Activated naive CD8-positive, alpha-beta T cell treated with anti-CD3 and anti-CD28 coated beads, Interleukin-2, amount 10 ng/mL, durations not matched to agents 7 days and 5 days (primary cell): ENCODE results near the gene CDK14. TPM values are rescaled to one million over a fixed set of nuclear protein-coding genes. Genes with fewer than 3 reads are reported as not detected.
"Not testable (repeated sequence)": the region's sequence is repeated elsewhere in the genome, so short reads cannot be mapped to it uniquely, and the experiment has no call there.

ENCODE experiments used
- ATAC-seq: fragments of 150-1000 bp; cut with Tn5 transposase; one replicate; pipeline ENCODE4 v1.10.0; 2021; ENCODE audit warnings: low read depth, moderate library complexity
- POLR2A ChIA-PET: fragments of 350-600 bp; sonication (Branson Sonifier 250); formaldehyde crosslinking; loops from one replicate; lab custom pipeline; 2021; ENCODE audit warnings: antibody characterized with exemption; lab: Charles Lee
- DNase-seq: peaks from one replicate; pipeline ENCODE4 v3.0.0; 2021
- H3K27ac Mint-ChIP-seq: one replicate; pipeline ENCODE4 v1.8.0; 2022; ENCODE audit warnings: mild to moderate bottlenecking, mixed read lengths
- H3K27me3 Mint-ChIP-seq: one replicate; pipeline ENCODE4 v1.8.0; 2022; ENCODE audit warnings: mild to moderate bottlenecking, moderate library complexity, mixed read lengths
- H3K36me3 Mint-ChIP-seq: one replicate; pipeline ENCODE4 v1.8.0; 2021; ENCODE audit warnings: mild to moderate bottlenecking, mixed read lengths
- H3K4me1 Mint-ChIP-seq: one replicate; pipeline ENCODE4 v1.8.0; 2021; ENCODE audit warnings: mixed read lengths
- H3K4me3 Mint-ChIP-seq: one replicate; pipeline ENCODE4 v1.8.0; 2022; ENCODE audit warnings: mild to moderate bottlenecking, moderate library complexity, mixed read lengths
- H3K9me3 Mint-ChIP-seq: one replicate; pipeline ENCODE4 v1.8.0; 2021; ENCODE audit warnings: mixed read lengths
- total RNA-seq, 2 experiments: library from RNA; stranded (reverse); gene quantifications; one replicate each; pipeline ENCODE4 v1.2.3, GENCODE V29; 2021

Gene CDK14
- total RNA-seq, 2 experiments from 2014 or later = 0.94 to 1.2 TPM

DNA sequence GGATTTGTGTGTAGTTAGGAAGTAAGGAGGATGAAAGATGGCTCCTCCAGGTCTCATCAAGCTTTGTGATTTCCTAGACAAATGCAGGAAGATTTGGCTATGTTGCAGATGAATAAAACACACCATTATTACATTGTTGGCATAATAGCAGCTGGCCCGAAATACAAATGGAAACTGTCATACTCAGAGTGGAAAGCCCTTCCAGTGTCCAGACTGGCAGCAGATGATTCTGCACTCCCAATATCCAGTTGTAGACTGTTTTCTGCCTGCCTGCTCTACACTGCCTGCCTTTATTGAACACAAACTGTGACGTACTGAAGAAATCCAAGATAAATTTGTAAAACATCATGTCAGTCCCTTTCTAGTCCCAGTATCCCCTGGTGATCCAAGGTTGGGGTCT lies 568.4 kb downstream of the CDK14 start:
- ATAC-seq = no peak
- POLR2A ChIA-PET = interaction anchor here (0.6 kb wide), 1 partner anchor 44 kb away, joined by 3 read pairs; no protein-coding TSS in a partner anchor

DNA sequence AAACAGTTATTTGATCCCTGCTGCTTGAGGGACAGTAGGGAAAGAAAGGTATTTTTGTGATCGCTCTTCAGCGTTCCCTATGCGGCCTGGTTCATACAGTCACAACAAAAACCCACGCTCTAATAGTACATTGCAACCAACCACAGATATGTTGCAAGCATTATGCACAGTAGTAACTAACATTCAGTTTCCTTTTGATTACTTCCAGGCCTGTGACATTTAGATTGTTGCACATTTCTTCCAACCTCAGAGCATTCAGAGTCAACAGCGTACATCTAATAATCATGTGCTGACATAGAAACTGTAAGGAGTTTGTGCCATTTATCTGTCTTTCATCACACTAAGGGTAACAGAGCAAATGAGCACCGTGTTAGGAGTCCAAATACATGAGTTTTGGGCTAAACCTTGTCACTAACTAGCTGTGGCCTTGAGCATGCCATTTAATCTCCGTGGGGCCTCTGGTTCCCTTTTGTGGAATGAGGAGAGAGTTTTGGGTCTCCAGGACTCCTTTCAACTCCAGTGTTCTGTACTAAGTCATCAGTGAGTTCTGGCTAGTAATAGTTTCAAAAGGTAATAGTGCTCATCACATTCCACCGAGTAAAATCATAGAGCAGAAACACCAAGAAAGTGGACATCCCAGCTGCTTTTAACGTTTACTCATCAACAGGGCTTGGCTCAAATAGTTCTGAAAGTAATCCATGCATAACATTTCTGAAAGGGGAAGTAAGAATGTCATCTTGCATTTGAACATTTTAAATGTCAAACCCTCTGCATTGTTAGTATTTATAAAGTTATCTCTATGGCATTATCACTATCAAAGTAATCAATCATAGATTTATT lies 569.1 kb downstream of the CDK14 start:
- Mint-ChIP-seq H3K9me3 (no peaks in the 10 kb centered on the region), H3K4me3 (no peak overlapping the region), H3K27ac (no peak overlapping the region)

More for the DNA sequence above, 568.4 kb downstream of the CDK14 start:
- H3K36me3 Mint-ChIP-seq = no peaks in the 10 kb centered on the region
- H3K27me3 Mint-ChIP-seq = no peaks in the 10 kb centered on the region
- H3K4me1 Mint-ChIP-seq = no peaks in the 10 kb centered on the region
- no peaks in the 10 kb centered on the region for H3K9me3 Mint-ChIP-seq
- no peak for DNase-seq
- no peak overlapping the region for H3K27ac Mint-ChIP-seq
- no peak overlapping the region for H3K4me3 Mint-ChIP-seq

DNA sequence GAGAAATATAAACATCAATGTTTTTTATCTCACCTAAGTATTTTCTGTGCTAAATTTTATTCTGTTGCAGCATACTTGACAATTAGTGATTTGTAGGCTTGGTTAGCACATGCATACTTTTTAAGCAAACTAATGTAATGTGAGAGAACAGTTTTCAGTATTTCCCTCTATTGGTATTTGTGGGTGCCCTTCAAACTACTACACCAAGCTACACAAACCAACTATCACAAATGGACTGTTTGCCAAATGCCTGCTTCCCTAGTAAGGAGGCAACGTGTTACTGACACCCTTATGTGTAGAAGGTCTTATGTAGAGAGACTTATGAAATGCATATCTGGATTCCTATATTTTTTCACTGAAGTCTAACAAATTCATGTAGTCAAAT lies 569.7 kb downstream of the CDK14 start:
- no peaks in the 10 kb centered on the region for H3K9me3 Mint-ChIP-seq
- no peaks in the 10 kb centered on the region for H3K27me3 Mint-ChIP-seq
- POLR2A ChIA-PET = no interaction called here
- ATAC-seq (no peak), DNase-seq (no peak)
- no peaks in the 10 kb centered on the region for H3K4me1 Mint-ChIP-seq
- no peak overlapping the region for H3K27ac Mint-ChIP-seq
- H3K36me3 Mint-ChIP-seq = no peaks in the 10 kb centered on the region
- no peak overlapping the region for H3K4me3 Mint-ChIP-seq

More for the DNA sequence above, 569.1 kb downstream of the CDK14 start:
- no peaks in the 10 kb centered on the region for H3K36me3 Mint-ChIP-seq
- no peaks in the 10 kb centered on the region for H3K4me1 Mint-ChIP-seq
- POLR2A ChIA-PET = no interaction called here
- no peak for DNase-seq
- no peaks in the 10 kb centered on the region for H3K27me3 Mint-ChIP-seq
- ATAC-seq = no peak

DNA sequence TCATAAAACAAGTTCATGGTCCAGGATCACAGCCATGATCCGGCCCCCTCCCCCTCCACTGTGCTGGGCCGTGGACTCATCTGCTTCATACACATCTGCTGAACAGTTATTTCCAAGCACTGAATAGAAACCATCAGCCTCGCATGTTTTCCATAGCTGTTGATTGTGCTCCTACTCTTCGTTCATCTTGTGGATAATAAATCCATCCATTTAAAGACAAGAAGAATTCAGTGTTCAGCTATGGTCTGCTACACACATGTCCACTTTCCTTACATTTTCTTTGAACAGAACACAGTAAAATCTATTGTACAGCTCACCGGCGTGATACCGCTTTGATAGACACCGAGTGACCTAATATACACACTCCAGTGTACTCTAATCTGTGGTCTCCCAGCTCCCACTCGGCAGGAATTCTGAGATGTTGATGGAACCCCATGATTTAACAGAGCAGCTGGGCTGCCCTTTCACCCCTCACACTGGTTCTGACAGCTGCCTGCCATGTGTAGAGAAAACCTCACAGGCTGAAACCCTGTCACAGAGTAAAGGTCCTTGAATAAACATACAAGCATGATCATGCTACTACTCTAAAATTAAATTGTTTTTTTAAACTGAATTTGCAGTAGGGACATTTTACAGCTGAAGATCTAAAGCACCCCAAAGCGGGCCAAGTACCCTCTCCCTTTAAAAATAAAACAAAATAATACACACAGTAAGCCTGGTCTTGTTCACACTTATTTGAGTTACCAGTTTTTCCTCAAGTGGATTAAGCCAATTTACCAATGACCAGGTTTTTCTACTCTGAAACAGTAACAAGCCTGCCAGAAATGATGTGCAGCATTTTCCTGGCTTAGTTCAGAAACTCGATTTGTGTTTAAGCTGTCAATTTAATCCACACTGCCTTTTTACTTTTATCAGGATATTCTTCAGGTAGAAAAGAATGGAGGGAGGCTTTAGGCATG lies 573.0 kb downstream of the CDK14 start:
- Mint-ChIP-seq H3K4me3 (no peak overlapping the region), H3K9me3 (no peaks in the 10 kb centered on the region), H3K36me3 (no peaks in the 10 kb centered on the region), H3K27me3 (no peaks in the 10 kb centered on the region), H3K4me1 (no peaks in the 10 kb centered on the region), H3K27ac (no peak overlapping the region)
- DNase-seq (no peak), ATAC-seq (no peak)
- POLR2A ChIA-PET = no interaction called here

DNA sequence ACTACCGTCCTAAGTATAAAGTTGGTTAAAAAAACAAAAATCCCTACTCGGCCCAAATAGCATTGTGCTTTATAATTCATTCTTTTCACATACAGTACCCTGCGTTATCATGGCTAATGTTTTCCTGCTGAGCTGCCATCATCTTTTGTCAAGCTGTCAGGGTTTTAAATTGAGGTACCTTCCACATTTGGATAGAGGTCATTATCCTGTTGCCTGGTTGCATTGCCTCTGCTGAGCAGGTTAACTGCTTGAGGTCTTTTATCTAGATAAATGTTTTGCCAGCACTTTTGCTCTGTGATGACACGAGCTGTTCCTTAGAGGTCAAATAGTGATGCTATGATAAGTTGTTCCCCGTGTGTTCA lies 573.7 kb downstream of the CDK14 start:
- H3K36me3 Mint-ChIP-seq = no peaks in the 10 kb centered on the region
- POLR2A ChIA-PET = no interaction called here
- H3K4me3 Mint-ChIP-seq = no peak overlapping the region
- no peaks in the 10 kb centered on the region for H3K4me1 Mint-ChIP-seq
- no peaks in the 10 kb centered on the region for H3K9me3 Mint-ChIP-seq
- H3K27ac Mint-ChIP-seq = no peak overlapping the region
- DNase-seq (no peak), ATAC-seq (no peak)
- H3K27me3 Mint-ChIP-seq = no peaks in the 10 kb centered on the region

DNA sequence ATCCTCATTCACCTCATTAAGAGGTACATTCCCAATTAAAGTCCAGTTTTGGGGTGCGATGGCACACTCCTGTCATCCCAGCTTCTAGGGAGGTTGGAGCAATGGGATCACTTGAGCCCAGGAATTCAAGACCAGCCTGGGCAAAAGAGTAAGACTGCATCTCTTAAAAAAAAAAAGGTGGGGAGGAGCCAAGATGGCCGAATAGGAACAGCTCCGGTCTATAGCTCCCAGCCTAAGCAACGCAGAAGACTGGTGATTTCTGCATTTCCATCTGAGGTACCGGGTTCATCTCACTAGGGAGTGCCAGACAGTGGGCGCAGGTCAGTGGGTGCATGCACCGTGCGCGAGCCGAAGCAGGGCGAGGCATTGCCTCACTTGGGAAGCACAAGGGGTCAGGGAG lies 577.1 kb downstream of the CDK14 start:
- H3K36me3 Mint-ChIP-seq, H3K4me3 Mint-ChIP-seq, H3K4me1 Mint-ChIP-seq, POLR2A ChIA-PET, ATAC-seq, DNase-seq, H3K27ac Mint-ChIP-seq, H3K9me3 Mint-ChIP-seq, H3K27me3 Mint-ChIP-seq: not testable (repeated sequence)

DNA sequence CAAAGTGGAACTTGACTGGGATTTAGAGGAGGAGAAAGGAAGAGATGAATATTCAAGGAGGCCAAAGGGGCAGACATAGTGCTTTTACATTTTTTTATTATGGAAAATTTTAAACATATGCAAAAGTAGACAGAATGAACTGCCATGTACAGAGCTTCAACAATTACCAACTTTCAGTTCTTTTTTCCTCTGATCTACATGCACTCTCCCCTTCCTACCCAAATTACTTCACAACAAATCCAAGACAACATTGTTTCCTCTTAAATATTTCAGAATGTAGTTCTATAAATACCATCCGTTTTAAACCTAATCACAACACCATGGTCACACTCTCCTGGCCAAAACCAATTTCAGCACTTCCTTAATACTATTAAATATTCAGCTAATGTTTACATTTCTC lies 584.6 kb downstream of the CDK14 start:
- DNase-seq (no peak), ATAC-seq (no peak)
- H3K27ac Mint-ChIP-seq = no peak overlapping the region
- POLR2A ChIA-PET = no interaction called here
- peaks cover 2% of the 10 kb centered on the region for H3K27me3 Mint-ChIP-seq
- H3K4me3 Mint-ChIP-seq = no peak overlapping the region
- no peaks in the 10 kb centered on the region for H3K36me3 Mint-ChIP-seq
- H3K4me1 Mint-ChIP-seq = no peaks in the 10 kb centered on the region
- no peaks in the 10 kb centered on the region for H3K9me3 Mint-ChIP-seq

DNA sequence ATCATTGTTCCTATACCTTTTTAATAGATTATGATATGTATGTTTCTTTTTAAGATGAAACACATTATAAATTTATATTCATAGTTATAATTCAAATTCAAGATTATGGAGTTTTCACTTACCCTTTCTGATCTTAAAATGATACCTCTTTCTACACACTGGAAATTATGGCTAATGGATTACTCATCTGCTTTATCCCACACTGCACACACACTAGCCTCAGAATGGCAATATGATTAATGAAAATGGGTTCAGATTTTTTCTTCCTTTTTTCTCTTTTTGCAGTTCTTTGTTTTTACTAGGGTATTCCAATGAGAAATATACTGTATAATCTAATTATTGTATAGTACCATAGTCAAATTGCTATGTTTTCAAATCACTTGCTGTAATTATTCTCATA lies 585.8 kb downstream of the CDK14 start:
- ATAC-seq (no peak), DNase-seq (no peak)
- Mint-ChIP-seq H3K9me3 (no peaks in the 10 kb centered on the region), H3K4me3 (no peak overlapping the region), H3K4me1 (no peaks in the 10 kb centered on the region), H3K27ac (no peak overlapping the region), H3K36me3 (no peaks in the 10 kb centered on the region), H3K27me3 (peaks cover 2% of the 10 kb centered on the region)
- POLR2A ChIA-PET = no interaction called here

DNA sequence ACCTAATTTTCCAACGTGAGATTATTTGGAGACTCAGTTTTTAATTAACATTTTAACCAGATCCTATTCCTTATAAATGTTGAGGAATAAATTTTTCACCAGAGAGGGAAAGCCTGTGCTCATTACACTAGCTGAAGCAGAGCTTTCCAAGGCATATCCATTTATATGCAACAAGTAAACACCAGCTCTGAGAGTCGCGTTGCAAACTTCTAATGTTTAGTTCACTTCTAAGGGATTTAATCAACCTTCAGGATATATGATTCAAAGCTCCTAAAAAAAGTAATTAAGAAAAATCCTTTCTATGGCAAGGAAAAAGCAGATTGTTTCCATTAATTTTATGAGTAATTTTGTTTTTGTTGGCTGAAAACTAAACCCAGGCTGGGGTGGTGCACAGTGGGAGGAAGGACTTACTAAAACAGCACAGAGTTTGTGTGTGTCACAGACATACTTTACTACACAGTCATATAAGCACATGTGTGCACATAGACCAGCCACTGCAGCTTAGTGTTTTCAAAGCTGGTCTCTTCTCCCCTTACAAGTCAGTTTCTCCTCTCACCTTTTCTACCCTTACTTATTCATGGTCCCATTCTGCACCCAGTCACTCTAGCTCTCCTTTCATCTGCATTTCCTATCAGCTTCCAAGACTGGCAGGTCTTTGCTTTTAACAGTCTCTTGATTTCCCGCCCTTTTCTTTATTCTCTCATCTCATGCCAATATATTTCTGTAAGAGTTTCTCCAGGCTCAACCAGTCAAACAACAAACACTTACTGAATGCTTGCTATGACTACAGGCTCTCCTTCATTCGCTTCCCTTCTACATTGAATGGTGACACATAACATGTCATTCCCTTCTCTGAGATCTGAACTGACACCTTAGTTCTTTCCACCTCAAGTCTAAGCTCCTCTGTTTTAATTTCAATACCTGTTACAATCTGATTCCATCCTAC lies 587.0 kb downstream of the CDK14 start:
- POLR2A ChIA-PET = no interaction called here
- Mint-ChIP-seq H3K4me3 (no peak overlapping the region), H3K9me3 (no peaks in the 10 kb centered on the region), H3K27ac (no peak overlapping the region), H3K36me3 (no peaks in the 10 kb centered on the region), H3K4me1 (no peaks in the 10 kb centered on the region), H3K27me3 (peaks cover 2% of the 10 kb centered on the region)
- no peak for ATAC-seq
- DNase-seq = no peak

DNA sequence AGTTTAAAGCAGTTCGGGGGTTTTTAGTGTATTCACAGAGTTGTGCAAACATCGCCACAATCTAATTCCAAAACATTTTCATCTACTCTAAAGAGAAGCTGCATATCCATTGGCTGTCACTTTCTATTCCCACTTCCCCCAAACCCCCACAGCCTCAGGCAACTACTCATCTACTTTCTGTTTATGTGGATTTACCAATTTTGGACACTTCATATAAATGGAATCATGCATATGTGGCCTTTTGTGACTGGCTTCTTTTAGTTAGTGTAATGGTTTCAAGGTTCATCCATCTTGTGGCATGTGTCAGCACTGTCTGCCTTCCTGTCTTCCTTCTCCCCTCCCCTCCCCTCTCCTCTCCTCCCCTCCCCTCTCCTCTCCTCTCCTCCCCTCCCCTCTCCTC lies 589.6 kb downstream of the CDK14 start:
- no peak overlapping the region for H3K27ac Mint-ChIP-seq
- POLR2A ChIA-PET = no interaction called here
- H3K9me3 Mint-ChIP-seq = no peaks in the 10 kb centered on the region
- ATAC-seq = no peak
- no peaks in the 10 kb centered on the region for H3K36me3 Mint-ChIP-seq
- no peaks in the 10 kb centered on the region for H3K4me1 Mint-ChIP-seq
- no peak overlapping the region for H3K4me3 Mint-ChIP-seq
- DNase-seq = no peak
- peaks cover 2% of the 10 kb centered on the region for H3K27me3 Mint-ChIP-seq

DNA sequence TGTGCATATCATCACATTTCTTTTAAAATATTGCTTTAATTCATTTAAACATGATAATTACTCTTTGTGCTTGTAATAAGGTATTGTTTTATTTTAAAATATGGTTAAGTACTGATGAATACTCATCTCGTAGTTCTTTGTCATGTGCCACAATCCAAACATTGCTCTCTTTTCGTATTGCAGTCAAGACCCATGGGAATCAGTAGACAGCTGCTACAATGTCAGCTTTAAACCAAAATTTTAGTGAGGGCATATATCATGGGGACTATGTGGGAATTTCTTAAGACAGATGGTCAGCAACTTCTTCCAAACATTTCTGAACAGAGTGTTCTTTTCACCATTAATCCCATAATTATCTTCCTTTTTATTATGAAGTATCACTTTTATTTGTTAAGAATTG lies 590.9 kb downstream of the CDK14 start:
- Mint-ChIP-seq H3K4me1 (no peaks in the 10 kb centered on the region), H3K27me3 (no peaks in the 10 kb centered on the region), H3K4me3 (no peak overlapping the region), H3K9me3 (no peaks in the 10 kb centered on the region), H3K27ac (no peak overlapping the region), H3K36me3 (no peaks in the 10 kb centered on the region)
- no peak for DNase-seq
- ATAC-seq = no peak
- POLR2A ChIA-PET = no interaction called here

DNA sequence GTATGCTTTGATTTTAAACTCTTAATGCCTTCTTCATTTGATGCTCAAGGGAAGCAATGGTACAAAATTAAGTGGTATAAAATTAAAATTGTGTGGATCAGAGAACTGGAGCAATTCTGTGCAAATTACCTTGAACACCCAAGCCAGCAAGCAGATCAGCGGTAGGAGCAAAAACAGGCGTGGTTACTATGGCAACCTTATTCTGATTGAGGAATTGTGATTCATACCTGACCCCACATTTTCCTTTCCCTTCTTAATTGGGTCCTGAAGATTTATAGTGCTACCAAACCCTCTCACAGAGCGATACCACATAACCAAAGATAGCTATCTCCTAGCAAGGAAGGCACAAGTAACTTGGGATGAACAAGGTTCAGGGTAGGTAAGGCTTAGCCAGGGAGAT lies 595.6 kb downstream of the CDK14 start:
- no peak overlapping the region for H3K4me3 Mint-ChIP-seq
- no peaks in the 10 kb centered on the region for H3K36me3 Mint-ChIP-seq
- no peak for ATAC-seq
- no peaks in the 10 kb centered on the region for H3K4me1 Mint-ChIP-seq
- no peak for DNase-seq
- H3K9me3 Mint-ChIP-seq = no peaks in the 10 kb centered on the region
- H3K27ac Mint-ChIP-seq = no peak overlapping the region
- POLR2A ChIA-PET = no interaction called here
- no peaks in the 10 kb centered on the region for H3K27me3 Mint-ChIP-seq

DNA sequence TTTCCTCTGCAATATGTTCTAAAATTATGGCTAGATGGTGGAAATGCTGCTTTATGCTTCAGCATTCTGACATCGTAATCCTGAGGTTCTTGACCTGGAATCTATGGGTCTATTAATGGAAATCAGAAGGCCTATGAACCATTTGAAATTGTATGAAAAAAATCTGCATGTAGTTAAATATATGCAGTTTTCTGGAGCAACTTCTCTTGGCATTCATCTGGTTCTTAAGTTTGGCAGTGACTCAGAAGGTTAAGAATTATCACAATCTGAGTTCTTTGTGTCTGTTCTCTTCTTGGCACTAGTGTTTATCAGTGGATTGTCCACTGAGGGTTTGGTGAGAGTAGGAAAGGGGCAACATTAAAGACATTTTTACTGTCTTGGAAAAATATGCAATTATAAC lies 597.0 kb downstream of the CDK14 start:
- Mint-ChIP-seq H3K9me3 (no peaks in the 10 kb centered on the region), H3K4me1 (no peaks in the 10 kb centered on the region), H3K4me3 (no peak overlapping the region), H3K36me3 (no peaks in the 10 kb centered on the region), H3K27me3 (no peaks in the 10 kb centered on the region), H3K27ac (no peak overlapping the region)
- ATAC-seq = no peak
- no peak for DNase-seq
- POLR2A ChIA-PET = no interaction called here
